ENCODE measurements around the gene GCSAML.
"Not testable (repeated sequence)": the region's sequence is repeated elsewhere in the genome, so short reads cannot be mapped to it uniquely, and the experiment has no call there.

GCSAML gene

DNA sequence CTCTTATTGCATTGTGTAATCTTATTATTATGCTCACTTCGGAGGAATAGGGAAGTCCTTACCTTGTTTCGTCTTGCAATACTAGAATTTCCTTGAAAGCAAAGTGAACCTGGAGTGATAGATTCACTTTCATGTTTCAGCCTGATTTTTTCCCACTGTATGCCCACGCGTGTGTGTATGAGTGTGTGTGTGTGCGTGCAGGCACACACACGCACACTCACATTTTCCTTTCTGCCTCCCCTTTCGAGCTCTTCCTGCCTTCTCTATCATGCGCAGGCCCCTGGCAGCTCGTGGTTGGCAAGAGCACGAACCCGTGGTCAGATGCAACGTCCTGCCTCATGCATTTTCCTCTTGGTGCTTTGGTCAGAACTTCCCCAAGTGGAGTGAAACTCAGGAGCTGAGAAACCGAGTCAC, at the start of gene GCSAML:
TSS of gene GCSAML (plus strand) at position 366 of the 414 bp plus-strand sequence. CDS start 58 bp downstream, outside the sequence.
- no peak for DNase-seq (ENCODE audit: low read depth in 2 of 3, low spot score in 1 of 3)

GRCh38 chr1:247500865-247501264, 48.1 kb upstream of the GCSAML start:
- no peak for DNase-seq (ENCODE audit: low read depth in 2 of 3, low spot score in 1 of 3)

DNA sequence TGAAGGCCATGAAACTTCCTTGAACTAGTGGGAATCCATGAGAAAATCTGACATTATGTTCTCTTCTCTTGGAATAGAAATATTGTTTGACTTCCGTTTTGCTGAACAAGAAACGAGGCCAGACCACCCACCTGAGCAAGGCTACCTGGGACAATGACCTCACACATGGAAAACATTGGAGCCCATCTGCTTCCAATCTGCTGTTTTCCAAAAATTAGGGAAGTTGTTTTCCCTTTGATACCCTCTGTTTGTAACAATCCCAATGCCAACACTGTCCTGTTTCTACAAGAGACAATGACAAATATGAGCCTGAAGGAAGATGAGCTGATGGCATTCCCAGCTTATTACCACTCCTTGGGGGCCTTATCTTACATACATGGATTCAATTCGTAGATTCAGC, 42.1 kb upstream of the GCSAML start:
- no peak for DNase-seq (ENCODE audit: low read depth in 2 of 3, low spot score in 1 of 3)

GRCh38 chr1:247517795-247518612, 30.9 kb upstream of the GCSAML start:
- DNase-seq (ENCODE audit: low read depth in 2 of 3, low spot score in 1 of 3): no peak

DNA sequence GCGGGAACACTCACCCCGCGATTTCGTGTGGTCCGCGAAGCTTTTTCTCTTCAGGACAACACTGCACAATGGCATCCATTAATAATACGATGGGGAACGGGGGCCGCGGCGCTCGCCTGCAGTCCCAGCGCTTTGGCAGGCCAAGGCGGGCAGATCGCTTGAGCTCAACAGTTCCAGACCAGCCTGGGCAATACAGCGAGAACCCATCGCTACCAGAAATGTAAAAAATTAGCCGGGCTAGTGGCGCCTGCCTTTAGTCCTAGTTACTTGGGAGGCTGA, 30.4 kb upstream of the GCSAML start:
- DNase-seq (ENCODE audit: low read depth in 2 of 3, low spot score in 1 of 3): no peak

DNA sequence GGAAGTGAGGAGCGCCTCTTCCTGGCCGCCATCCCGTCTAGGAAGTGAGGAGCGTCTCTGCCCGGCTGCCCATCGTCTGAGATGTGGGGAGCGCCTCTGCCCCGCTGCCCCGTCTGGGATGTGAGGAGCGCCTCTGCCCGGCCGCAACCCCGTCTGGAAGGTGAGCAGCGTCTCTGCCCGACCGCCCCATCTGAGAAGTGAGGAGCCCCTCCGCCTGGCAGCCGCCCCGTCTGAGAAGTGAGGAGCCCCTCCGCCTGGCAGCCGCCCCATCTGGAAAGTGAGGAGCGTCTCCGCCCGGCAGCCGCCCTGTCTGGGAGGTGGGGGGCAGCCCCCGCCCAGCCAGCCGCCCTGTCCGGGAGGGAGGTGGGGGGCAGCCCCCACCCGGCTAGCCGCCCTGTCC, 27.0 kb upstream of the GCSAML start:
- not testable (repeated sequence) for DNase-seq (ENCODE audit: low read depth in 2 of 3, low spot score in 1 of 3)

DNA sequence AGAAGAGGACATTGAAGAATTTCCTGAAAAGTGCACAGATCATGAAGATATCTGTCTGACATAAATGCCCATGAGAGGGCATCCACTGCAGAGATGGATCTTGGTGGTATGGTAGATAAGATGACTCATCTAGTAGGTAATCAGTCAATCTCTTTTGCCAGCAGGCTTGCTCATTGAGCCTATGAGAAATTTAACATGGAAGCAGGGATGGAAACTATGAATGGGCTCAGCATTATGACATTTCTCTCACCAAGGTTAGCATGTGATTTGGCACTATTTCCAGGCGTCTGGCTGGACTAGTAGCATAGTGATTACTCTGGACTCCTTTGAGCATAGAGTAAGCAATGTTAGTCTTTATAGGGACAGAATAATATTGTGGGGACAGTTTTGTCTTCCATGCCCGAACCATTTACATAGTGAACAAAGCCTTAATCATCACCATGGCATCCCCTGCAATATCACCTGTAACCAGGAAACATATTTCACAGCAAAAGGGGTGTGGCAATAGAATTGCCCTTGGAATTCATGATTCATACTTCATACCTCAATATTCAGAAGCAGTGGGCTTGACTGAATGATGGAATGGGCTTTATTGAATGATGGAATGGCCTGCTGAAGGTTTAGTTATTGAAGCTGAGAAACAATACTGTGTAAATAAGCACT, 20.0 kb upstream of the GCSAML start:
- DNase-seq (ENCODE audit: low read depth in 2 of 3, low spot score in 1 of 3): no peak

DNA sequence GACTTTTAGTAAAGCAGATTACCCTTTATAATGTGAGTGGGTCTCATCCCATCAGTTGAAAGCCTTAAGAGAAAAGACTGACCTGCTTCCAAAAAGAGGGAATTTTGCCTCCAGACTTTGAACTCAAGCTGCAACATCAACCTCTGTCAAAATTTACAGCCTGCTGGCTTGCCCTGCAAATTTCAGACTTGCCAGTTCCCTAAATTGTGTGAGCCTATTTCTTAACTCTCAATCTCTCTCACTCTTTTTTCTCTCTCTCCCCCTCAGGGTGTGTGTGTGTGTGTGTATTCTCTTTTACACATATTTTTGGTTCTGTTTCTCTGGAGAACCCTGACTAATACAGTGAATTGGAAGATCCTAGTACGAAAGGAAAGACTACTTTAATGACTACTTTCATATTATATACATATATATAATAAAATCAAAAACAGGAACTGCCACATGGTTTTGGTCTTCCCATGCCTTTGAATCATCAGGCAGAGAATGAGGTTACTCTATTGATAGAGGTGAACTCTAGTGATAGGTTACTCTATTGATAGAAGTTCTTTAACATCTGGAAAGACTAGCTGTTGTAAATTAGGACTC, 19.1 kb upstream of the GCSAML start:
- no peak for DNase-seq (ENCODE audit: low read depth in 2 of 3, low spot score in 1 of 3)

GRCh38 chr1:247530785-247531184, 18.1 kb upstream of the GCSAML start:
- no peak for DNase-seq (ENCODE audit: low read depth in 2 of 3, low spot score in 1 of 3)

DNA sequence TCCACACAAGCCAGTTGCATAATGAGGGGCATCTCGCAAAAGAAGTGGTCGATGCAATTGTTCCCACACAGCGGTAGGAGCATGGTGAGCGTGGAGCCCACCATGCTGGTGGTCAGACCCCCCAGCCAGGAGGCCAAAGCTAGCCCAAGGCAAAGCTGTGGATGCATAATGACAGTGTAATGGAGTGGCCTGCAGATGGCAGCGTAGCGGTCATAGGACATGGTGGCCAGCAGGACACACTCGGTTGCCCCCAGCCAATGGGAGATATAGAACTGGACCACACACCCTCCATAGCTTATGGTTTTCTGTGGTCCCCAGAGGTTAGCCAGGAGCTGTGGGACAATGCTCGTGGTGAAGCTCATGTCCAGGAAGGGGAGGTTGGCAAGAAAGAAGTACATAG, 17.0 kb upstream of the GCSAML start:
- DNase-seq (ENCODE audit: low read depth in 2 of 3, low spot score in 1 of 3): no peak

DNA sequence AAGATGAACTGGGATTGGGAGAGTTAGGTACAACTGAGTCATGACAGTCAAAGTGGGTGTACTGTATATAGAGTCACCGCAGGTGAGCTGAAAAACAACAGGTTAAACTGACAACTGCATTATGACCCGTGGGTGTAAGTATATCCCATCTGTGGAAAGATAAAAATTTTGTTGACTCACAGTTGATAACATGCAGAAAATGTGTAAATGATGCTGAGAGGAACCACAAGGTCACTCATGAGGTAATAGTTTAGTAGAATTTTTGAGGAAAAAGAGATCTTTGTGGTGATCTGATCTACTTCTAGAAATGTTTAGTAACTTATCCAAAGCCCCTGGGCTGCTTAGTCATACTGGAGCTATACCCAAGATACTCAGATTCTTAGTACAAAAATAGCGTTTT, 13.5 kb upstream of the GCSAML start:
- DNase-seq (ENCODE audit: low read depth in 2 of 3, low spot score in 1 of 3): no peak

DNA sequence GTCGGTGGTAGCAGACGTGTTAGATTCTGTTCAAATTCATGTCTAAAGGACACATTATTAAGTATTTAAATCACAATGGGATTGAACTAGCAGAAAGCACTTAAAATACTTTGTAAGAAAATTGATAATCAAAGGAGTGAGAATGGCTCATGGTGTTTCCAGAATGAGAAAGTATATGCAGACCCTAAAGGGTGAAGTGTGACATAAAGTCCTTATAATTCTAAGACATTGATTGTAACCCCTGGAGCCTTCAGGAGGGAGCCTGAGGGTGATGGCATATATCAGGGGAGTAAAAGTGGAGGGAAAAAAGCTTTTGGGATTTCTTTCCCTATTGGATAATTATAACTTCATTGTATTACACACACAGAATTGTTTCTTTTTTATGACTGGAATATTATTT, 12.6 kb upstream of the GCSAML start, which contains the start of gene OR2C3:
TSS of gene OR2C3 (minus strand) at position 101 of the 400 bp plus-strand sequence. CDS start 3,929 bp downstream, outside the sequence.
- no peak for DNase-seq (ENCODE audit: low read depth in 2 of 3, low spot score in 1 of 3)

DNA sequence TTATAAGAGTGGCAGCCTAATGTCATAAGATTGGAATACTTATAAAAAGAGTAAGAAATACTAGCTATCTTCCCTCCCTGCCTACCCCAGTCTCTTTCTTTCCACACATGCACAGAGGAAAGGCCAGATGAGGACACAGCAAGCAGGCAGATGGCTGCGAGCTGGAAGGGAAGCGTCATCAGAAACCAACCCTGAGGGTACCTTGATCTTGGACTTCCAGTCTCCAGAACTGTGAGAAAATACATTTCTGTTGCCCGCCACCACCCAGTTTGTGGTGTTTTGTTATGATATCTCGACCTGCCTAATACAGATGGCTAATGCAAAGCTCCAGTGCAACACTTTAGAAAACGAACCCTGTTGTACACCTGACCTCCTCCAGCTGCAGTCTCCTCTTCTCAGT, 10.4 kb upstream of the GCSAML start:
- no peak for DNase-seq (ENCODE audit: low read depth in 2 of 3, low spot score in 1 of 3)

- DNase-seq (ENCODE audit: low read depth in 2 of 3, low spot score in 1 of 3): no peak
Observed at GRCh38 chr1:247539215-247539614, 9.7 kb upstream of the GCSAML start.

GRCh38 chr1:247540581-247540980, 8.4 kb upstream of the GCSAML start:
- DNase-seq (ENCODE audit: low read depth in 2 of 3, low spot score in 1 of 3): no peak

DNA sequence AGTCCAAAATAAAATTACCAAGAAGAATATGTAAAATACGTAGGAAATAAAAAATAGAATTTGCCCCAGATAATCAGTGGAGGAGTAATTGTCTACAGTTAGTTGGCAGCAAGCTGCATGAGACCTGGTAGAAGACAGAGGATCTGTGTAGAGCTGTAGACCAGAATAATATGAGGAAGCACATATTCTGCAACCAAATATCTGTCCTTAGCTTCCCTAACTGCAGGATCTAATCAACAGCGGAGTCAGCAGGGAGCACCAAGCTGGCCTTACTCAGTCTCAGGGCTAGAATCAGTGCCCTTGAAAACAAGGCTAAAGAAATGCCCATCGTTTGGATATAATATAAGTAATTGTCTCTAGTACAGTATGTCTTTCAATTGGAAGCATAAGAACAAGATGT, 6.1 kb upstream of the GCSAML start:
- no peak for DNase-seq (ENCODE audit: low read depth in 2 of 3, low spot score in 1 of 3)

DNA sequence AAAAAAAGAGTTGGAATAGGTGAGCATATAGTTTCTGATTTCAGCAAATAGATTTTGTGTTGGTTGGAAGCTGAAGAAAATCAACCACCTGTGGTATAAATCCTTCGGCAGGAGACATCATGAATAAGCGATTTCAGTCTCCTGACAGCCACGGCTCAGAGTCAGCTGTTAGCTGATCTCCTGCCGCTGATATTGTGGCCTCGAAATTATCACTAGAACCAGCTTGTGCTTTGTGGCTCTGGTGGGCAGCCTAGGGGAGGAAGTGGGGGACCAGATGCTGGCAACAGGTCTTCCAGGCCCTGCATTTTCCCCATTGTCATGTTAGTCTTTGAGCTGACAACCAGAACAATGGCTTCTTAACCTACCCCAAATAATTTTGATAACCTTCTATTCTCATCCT, 842 bp upstream of the GCSAML start:
- no peak for DNase-seq (ENCODE audit: low read depth in 2 of 3, low spot score in 1 of 3)

DNA sequence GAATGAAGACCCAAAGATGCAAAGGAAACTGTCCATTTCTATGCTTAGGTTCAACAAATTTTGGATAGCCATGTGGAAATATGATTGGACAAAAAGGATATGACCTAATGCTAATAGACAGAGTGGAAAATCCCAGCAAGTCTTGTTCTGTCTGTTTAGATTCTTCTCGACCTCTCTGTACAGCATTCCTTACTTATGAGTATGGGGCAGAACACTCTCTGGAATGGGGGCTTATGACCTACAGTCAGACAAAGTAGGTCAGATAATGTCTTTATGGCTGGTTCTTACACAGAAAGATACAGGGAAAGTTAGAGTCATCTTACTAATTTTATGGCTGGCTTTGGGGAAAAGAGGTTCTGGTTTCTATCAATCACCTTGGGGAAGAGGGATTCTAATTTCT, 2.8 kb downstream of the GCSAML start:
- no peak for DNase-seq (ENCODE audit: low read depth in 2 of 3, low spot score in 1 of 3)

GRCh38 chr1:247552231-247552630, 3.3 kb downstream of the GCSAML start:
- DNase-seq (ENCODE audit: low read depth in 2 of 3, low spot score in 1 of 3): no peak

GRCh38 chr1:247557926-247558674, 9.2 kb downstream of the GCSAML start:
- no peak for DNase-seq (ENCODE audit: low read depth in 2 of 3, low spot score in 1 of 3)

- DNase-seq (ENCODE audit: low read depth in 2 of 3, low spot score in 1 of 3): no peak
Observed at GRCh38 chr1:247561711-247562110, 12.8 kb downstream of the GCSAML start.

GRCh38 chr1:247562198-247562597, 13.3 kb downstream of the GCSAML start:
- DNase-seq (ENCODE audit: low read depth in 2 of 3, low spot score in 1 of 3): no peak

All from stimulated activated CD4-positive, alpha-beta T cell treated with anti-CD3 and anti-CD28 coated beads, Interleukin-12 subunit alpha, Interleukin-12 subunit beta, amount 100 ng/mL, for 48 hours (primary cell).